ENCODE results near the gene C2orf72. TPM values are rescaled to one million over a fixed set of nuclear protein-coding genes. Genes with fewer than 3 reads are reported as not detected.
"Not testable (repeated sequence)": the region's sequence is repeated elsewhere in the genome, so short reads cannot be mapped to it uniquely, and the experiment has no call there.

The C2orf72 gene
- total RNA-seq, 1 donor from 2014 or later, result 0.39 TPM

GRCh38 chr2:231047274-231047922 lies 10.1 kb downstream of the C2orf72 start:
- no peak for DNase-seq

GRCh38 chr2:231047923-231048915 lies 10.9 kb downstream of the C2orf72 start:
- DNase-seq, result no peak

GRCh38 chr2:231049286-231050017 lies 12.1 kb downstream of the C2orf72 start:
- no peak for DNase-seq

- no peak for DNase-seq
Observed at GRCh38 chr2:231050018-231050901, 12.9 kb downstream of the C2orf72 start.

- DNase-seq, result no peak
Observed at GRCh38 chr2:231051116-231051515, 13.8 kb downstream of the C2orf72 start.

- DNase-seq, result peak; percentile 57
Observed at GRCh38 chr2:231052494-231053451, 15.4 kb downstream of the C2orf72 start.

- DNase-seq, result no peak
Observed at GRCh38 chr2:231053846-231054245, 16.5 kb downstream of the C2orf72 start.

GRCh38 chr2:231056453-231057416 lies 19.4 kb downstream of the C2orf72 start, which contains the start of gene PSMD1:
TSS of gene PSMD1 (plus strand) at chr2:231056867. CDS start at chr2:231057026, 159 bp downstream.
- DNase-seq, result peak; percentile 96

GRCh38 chr2:231057590-231057989 lies 20.3 kb downstream of the C2orf72 start:
- no peak for DNase-seq

- no peak for DNase-seq
Observed at GRCh38 chr2:231058761-231059550, 21.6 kb downstream of the C2orf72 start.

GRCh38 chr2:231059756-231060155 lies 22.4 kb downstream of the C2orf72 start:
- no peak for DNase-seq

- DNase-seq, result no peak
Observed at GRCh38 chr2:231062776-231063175, 25.5 kb downstream of the C2orf72 start.

GRCh38 chr2:231063347-231063746 lies 26.0 kb downstream of the C2orf72 start:
- no peak for DNase-seq

- DNase-seq, result no peak
Observed at GRCh38 chr2:231065966-231066365, 28.6 kb downstream of the C2orf72 start.

- DNase-seq, result not testable (repeated sequence)
Observed at GRCh38 chr2:231067531-231067930, 30.2 kb downstream of the C2orf72 start.

GRCh38 chr2:231068525-231069222 lies 31.4 kb downstream of the C2orf72 start:
- DNase-seq, result no peak

- no peak for DNase-seq
Observed at GRCh38 chr2:231069379-231070054, 32.2 kb downstream of the C2orf72 start.
